Midbrain (tissue), 1 donor: ENCODE results near the gene SAFB.

Experiments used
- DNase-seq: peaks from one replicate; lab custom pipeline; 2025; lab: John Stamatoyannopoulos, UW

The SAFB gene

GRCh38 chr19:5666921-5667610 lies 44.2 kb downstream of the SAFB start:
- no peak for DNase-seq

- DNase-seq, result no peak
Measured at GRCh38 chr19:5667751-5668271, 44.9 kb downstream of the SAFB start.

- DNase-seq, result no peak
Measured at GRCh38 chr19:5669212-5669611, 46.3 kb downstream of the SAFB start.

GRCh38 chr19:5671600-5671999 lies 48.7 kb downstream of the SAFB start:
- no peak for DNase-seq

GRCh38 chr19:5672708-5673459 lies 50.0 kb downstream of the SAFB start:
- no peak for DNase-seq

- DNase-seq, result no peak
Measured at GRCh38 chr19:5673752-5674151, 50.9 kb downstream of the SAFB start.

GRCh38 chr19:5674714-5675113 lies 51.8 kb downstream of the SAFB start:
- no peak for DNase-seq

GRCh38 chr19:5676105-5676771 lies 53.4 kb downstream of the SAFB start:
- no peak for DNase-seq

- DNase-seq, result no peak
Measured at GRCh38 chr19:5676772-5677105, 53.9 kb downstream of the SAFB start.

- no peak for DNase-seq
Measured at GRCh38 chr19:5677136-5677535, 54.3 kb downstream of the SAFB start.

- DNase-seq, result no peak
Measured at GRCh38 chr19:5677580-5677979, 54.7 kb downstream of the SAFB start.

- no peak for DNase-seq
Measured at GRCh38 chr19:5678071-5678718, 55.3 kb downstream of the SAFB start.

GRCh38 chr19:5679289-5680083 lies 56.6 kb downstream of the SAFB start:
- DNase-seq, result no peak

GRCh38 chr19:5680084-5680436 lies 57.2 kb downstream of the SAFB start:
- DNase-seq, result peak; percentile 66

GRCh38 chr19:5680437-5681368 lies 57.8 kb downstream of the SAFB start, which contains the start of the genes HSD11B1L and MICOS13:
Gene HSD11B1L, plus strand, starts transcription at chr19:5681027. Its CDS starts 3,806 bp downstream, at chr19:5684833.
Gene MICOS13, minus strand, starts transcription at chr19:5680516. Its CDS starts 30 bp downstream, at chr19:5680486.
- peak; percentile 99 for DNase-seq

- no peak for DNase-seq
Measured at GRCh38 chr19:5681391-5682106, 58.7 kb downstream of the SAFB start.

GRCh38 chr19:5682107-5682482 lies 59.2 kb downstream of the SAFB start:
- DNase-seq, result no peak

- DNase-seq, result no peak
Measured at GRCh38 chr19:5683177-5683886, 60.4 kb downstream of the SAFB start.
